ENCODE results near the gene ARID3B.

The ARID3B gene

GRCh38 chr15:74633781-74634180 lies 92.8 kb downstream of the ARID3B start:
- H3K36me3 ChIP-seq, result peaks cover 82% of the 10 kb centered on the region
- no peaks in the 10 kb centered on the region for H3K9me3 ChIP-seq (ENCODE audit: severe bottlenecking)
- no peaks in the 10 kb centered on the region for H3K27me3 ChIP-seq (ENCODE audit: insufficient read depth, low read depth, severe bottlenecking)
- H3K4me3 ChIP-seq (ENCODE audit: low read depth, low read length), result no peak overlapping the region
- no peak for DNase-seq
- no peak overlapping the region for H3K27ac ChIP-seq
- no peak for TF ChIP-seq CTCF (IDR thresholded peaks at IDR 0.05; ENCODE audit: low read depth, low read length)

GRCh38 chr15:74635228-74635627 lies 94.2 kb downstream of the ARID3B start:
- DNase-seq, result peak; percentile 67
- H3K27ac ChIP-seq, result no peak overlapping the region
- no peaks in the 10 kb centered on the region for H3K27me3 ChIP-seq (ENCODE audit: insufficient read depth, low read depth, severe bottlenecking)
- no peaks in the 10 kb centered on the region for H3K9me3 ChIP-seq (ENCODE audit: severe bottlenecking)
- H3K4me3 ChIP-seq (ENCODE audit: low read depth, low read length), result no peak overlapping the region
- peak; percentile 87 for TF ChIP-seq CTCF (IDR thresholded peaks at IDR 0.05; ENCODE audit: low read depth, low read length)
- H3K36me3 ChIP-seq, result peaks cover 85% of the 10 kb centered on the region

GRCh38 chr15:74636984-74637383 lies 96.0 kb downstream of the ARID3B start:
- H3K27ac ChIP-seq, result no peak overlapping the region
- no peak for DNase-seq
- H3K4me3 ChIP-seq (ENCODE audit: low read depth, low read length), result no peak overlapping the region
- H3K27me3 ChIP-seq (ENCODE audit: insufficient read depth, low read depth, severe bottlenecking), result no peaks in the 10 kb centered on the region
- TF ChIP-seq CTCF (IDR thresholded peaks at IDR 0.05; ENCODE audit: low read depth, low read length), result no peak
- H3K36me3 ChIP-seq, result peaks cover 75% of the 10 kb centered on the region
- no peaks in the 10 kb centered on the region for H3K9me3 ChIP-seq (ENCODE audit: severe bottlenecking)

GRCh38 chr15:74641151-74641550 lies 100.1 kb downstream of the ARID3B start:
- TF ChIP-seq CTCF (IDR thresholded peaks at IDR 0.05; ENCODE audit: low read depth, low read length), result no peak
- Histone ChIP-seq H3K36me3 (peaks cover 43% of the 10 kb centered on the region), H3K9me3 (ENCODE audit: severe bottlenecking) (no peaks in the 10 kb centered on the region), H3K27ac (no peak overlapping the region), H3K4me3 (ENCODE audit: low read depth, low read length) (no peak overlapping the region), H3K27me3 (ENCODE audit: insufficient read depth, low read depth, severe bottlenecking) (no peaks in the 10 kb centered on the region)
- DNase-seq, result no peak

- H3K27me3 ChIP-seq (ENCODE audit: insufficient read depth, low read depth, severe bottlenecking), result no peaks in the 10 kb centered on the region
- no peak overlapping the region for H3K27ac ChIP-seq
- H3K9me3 ChIP-seq (ENCODE audit: severe bottlenecking), result no peaks in the 10 kb centered on the region
- H3K4me3 ChIP-seq (ENCODE audit: low read depth, low read length), result no peak overlapping the region
- DNase-seq, result no peak
- TF ChIP-seq CTCF (IDR thresholded peaks at IDR 0.05; ENCODE audit: low read depth, low read length), result no peak
- H3K36me3 ChIP-seq, result peaks cover 34% of the 10 kb centered on the region
These were observed 101.3 kb downstream of the ARID3B start for GRCh38 chr15:74642348-74642733.

Measured in WERI-Rb-1 (cell line).